GM12874 (cell line): ENCODE data around the gene ATP6V0D1.

Source experiments
- CTCF ChIP-seq: IDR thresholded peaks from 2 replicates; pipeline ENCODE4 v1.5.1; 2011; ENCODE audit warnings: low read depth, mild to moderate bottlenecking, control low read depth, low read length, moderate library complexity; ENCODE audit not compliant: insufficient read depth

ATP6V0D1 gene

GRCh38 chr16:67397812-67398545 is 83.0 kb downstream of the ATP6V0D1 start:
- TF ChIP-seq CTCF = no peak

- no peak for TF ChIP-seq CTCF
Measured at GRCh38 chr16:67397036-67397801, 83.7 kb downstream of the ATP6V0D1 start.

DNA sequence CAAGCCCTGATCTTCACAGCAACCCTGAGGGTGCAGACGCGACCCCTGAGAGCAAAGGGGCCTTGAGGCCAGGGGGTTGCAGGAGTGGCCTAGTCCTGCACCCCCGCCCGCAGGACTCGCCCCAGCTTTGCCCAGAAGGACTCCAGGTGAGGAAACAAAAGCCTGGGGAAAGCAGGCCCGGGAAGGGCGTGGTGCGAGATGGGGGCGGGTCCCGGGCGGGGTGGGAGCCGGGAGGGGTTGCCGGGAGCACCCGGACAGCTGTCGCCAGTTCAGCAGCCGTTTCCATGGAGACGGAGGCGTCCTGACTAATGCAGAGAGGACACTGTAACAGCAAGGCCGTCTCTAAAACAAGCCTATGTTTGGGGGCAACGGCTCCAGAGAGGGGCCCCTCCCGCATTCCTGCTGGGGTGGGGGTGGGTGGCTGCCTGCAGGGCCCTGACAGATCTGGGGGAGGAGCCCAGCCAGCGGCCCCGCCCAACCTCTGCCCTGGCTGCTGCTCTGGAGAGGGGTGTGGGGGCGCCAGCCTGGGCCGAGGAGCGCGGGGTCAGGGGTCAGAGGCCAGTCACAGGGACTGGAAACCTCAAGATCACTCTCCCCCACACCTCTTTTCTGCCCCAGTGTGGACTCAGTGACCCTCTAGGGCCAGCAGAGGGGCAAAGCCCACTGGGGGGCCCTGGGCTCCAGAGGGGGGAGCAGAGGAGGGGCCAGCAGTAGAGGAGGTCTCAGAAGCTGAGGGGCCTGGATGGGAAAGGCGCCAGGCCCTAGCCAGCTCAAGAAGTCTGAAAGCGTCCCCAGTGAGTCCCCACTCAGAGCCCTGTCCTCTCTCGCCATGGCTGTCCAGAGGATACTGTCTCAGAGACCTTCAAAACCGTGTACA is 84.6 kb downstream of the ATP6V0D1 start:
- TF ChIP-seq CTCF = no peak

DNA sequence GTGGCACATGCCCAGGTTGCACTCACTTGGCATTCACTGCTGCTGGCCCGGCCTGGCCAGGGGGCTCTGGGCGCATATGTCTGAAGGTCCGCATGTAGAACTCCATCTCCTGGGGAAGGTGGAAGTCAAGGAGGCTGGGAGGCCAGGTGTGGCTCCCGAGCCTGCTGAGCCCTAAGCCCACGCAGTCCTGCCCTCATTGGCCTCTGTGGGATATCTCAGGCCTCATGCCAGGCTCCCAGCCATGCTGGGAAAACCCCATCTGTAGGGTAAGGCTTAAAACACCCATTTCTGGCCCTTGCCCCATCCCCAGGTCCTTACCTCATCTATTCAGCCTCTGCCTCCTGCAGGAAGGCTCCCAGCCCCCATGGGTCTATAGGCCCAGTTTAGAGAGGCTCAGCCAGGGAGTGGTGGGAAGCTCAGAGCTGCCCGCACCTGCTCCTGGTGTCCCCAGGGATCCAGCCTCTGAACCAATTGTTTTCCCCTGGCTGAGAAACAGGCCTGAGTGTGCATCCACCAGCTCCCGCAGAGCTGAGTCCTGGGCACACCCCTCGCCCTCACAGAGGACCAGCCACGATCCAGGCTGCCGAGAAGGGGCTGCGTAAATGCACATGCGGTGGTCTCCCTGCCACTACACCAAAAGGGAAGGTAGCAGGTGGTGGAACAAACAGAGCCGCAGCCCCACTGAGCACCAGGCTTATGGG is 85.3 kb downstream of the ATP6V0D1 start:
- TF ChIP-seq CTCF = no peak

- no peak for TF ChIP-seq CTCF
Measured at GRCh38 chr16:67395105-67395457, 85.9 kb downstream of the ATP6V0D1 start.

GRCh38 chr16:67394155-67395104 is 86.5 kb downstream of the ATP6V0D1 start:
- TF ChIP-seq CTCF = no peak
